Measurements from ENCODE around the gene ENKUR.

ENKUR gene

GRCh38 chr10:24938525-24938924 is 77.4 kb downstream of the ENKUR start:
- DNase-seq, result no peak

- DNase-seq, result no peak
Measured at GRCh38 chr10:24938076-24938475, 77.9 kb downstream of the ENKUR start.

- no peak for DNase-seq
Measured at GRCh38 chr10:24935504-24936292, 80.3 kb downstream of the ENKUR start.
